Motor neuron (in vitro differentiated cells): ENCODE measurements around the gene KRT84. TPM values are rescaled to one million over a fixed set of nuclear protein-coding genes. Genes with fewer than 3 reads are reported as not detected.

Experiments used
- total RNA-seq, 8 experiments: library from RNA; unstranded; fragments of 300-600 nt; gene quantifications; 2 replicates each; pipeline versions ENCODE4 v1.2.3 to v1.2.4, GENCODE V29; 2022

Gene KRT84
- total RNA-seq, 8 experiments from 2014 or later = 0.13 to 0.24 (median 0.14) TPM; not detected in 4

Other genes starting within 250 kb of the KRT84 start
- under 1 TPM in 6 of 8 experiments, not detected in 2; 0.14 to 0.85 (median 0.26) TPM for gene KRT80, start 193.6 kb downstream of the KRT84 start, total RNA-seq
- 1 to 10 TPM in 5 of 8 experiments, under 1 TPM in 1, not detected in 2; 0.78 to 5.8 (median 2.4) TPM for gene KRT7, start 152.4 kb downstream of the KRT84 start, total RNA-seq
- under 1 TPM in 4 of 8 experiments, not detected in 4; 0.14 to 0.59 (median 0.33) TPM for gene KRT86, start 111.0 kb downstream of the KRT84 start, total RNA-seq
- under 1 TPM in 2 of 8 experiments, not detected in 6; 0.49 to 0.58 TPM for gene KRT81, start 94.1 kb downstream of the KRT84 start, total RNA-seq
- under 1 TPM in 2 of 8 experiments, not detected in 6; 0.14 to 0.28 TPM for gene KRT83, start 64.3 kb downstream of the KRT84 start, total RNA-seq
- 1 to 10 TPM in 1 of 8 experiments, under 1 TPM in 4, not detected in 3; 0.08 to 9.3 (median 0.14) TPM for gene KRT85, start 18.2 kb downstream of the KRT84 start, total RNA-seq
- under 1 TPM in 2 of 8 experiments, not detected in 6; 0.14 TPM for gene KRT82, start 20.7 kb upstream of the KRT84 start, total RNA-seq
- under 1 TPM in 4 of 8 experiments, not detected in 4; 0.08 to 0.66 (median 0.12) TPM for gene KRT75, start 48.7 kb upstream of the KRT84 start, total RNA-seq
- gene KRT6B, start 66.5 kb upstream of the KRT84 start, total RNA-seq = under 1 TPM in 2 of 8 experiments, not detected in 6; 0.05 to 0.24 TPM
- under 1 TPM in 2 of 8 experiments, not detected in 6; 0.38 to 0.71 TPM for gene KRT6C, start 88.2 kb upstream of the KRT84 start, total RNA-seq
- under 1 TPM in 3 of 8 experiments, not detected in 5; 0.27 to 1.00 (median 0.29) TPM for gene KRT6A, start 107.6 kb upstream of the KRT84 start, total RNA-seq
- 1 to 10 TPM in 1 of 8 experiments, under 1 TPM in 4, not detected in 3; 0.14 to 1.9 (median 0.38) TPM for gene KRT5, start 134.7 kb upstream of the KRT84 start, total RNA-seq
- under 1 TPM in 4 of 8 experiments, not detected in 4; 0.14 to 0.52 (median 0.16) TPM for gene KRT71, start 167.5 kb upstream of the KRT84 start, total RNA-seq
- under 1 TPM in 3 of 8 experiments, not detected in 5; 0.04 to 0.38 (median 0.14) TPM for gene KRT74, start 188.2 kb upstream of the KRT84 start, total RNA-seq
- under 1 TPM in 1 of 8 experiments, not detected in 7; 0.21 TPM for gene KRT72, start 215.8 kb upstream of the KRT84 start, total RNA-seq
- under 1 TPM in 4 of 8 experiments, not detected in 4; 0.17 to 0.24 (median 0.21) TPM for gene KRT73, start 232.9 kb upstream of the KRT84 start, total RNA-seq